KMS-11 (cell line): ENCODE data around the gene FOXP3.

Experiments
- H2AFZ ChIP-seq: fragments of 200-600 bp; sonication (generic); 2 replicates; pipeline ENCODE4 v1.6.1; 2016; ENCODE audit warnings: antibody characterized with exemption, mixed run types, low read depth
- H3K27ac ChIP-seq: fragments of 200-600 bp; sonication (generic); 2 replicates; pipeline ENCODE4 v1.6.1; 2016; ENCODE audit warnings: mild to moderate bottlenecking, mixed run types
- H3K27me3 ChIP-seq: fragments of 200-600 bp; sonication (generic); 2 replicates; pipeline ENCODE4 v1.6.1; 2017; ENCODE audit warnings: mild to moderate bottlenecking, low read depth, mixed run types, moderate library complexity; ENCODE audit not compliant: insufficient read depth
- H3K36me3 ChIP-seq: fragments of 200-600 bp; sonication (generic); 2 replicates; pipeline ENCODE4 v1.6.1; 2017; ENCODE audit warnings: mild to moderate bottlenecking, mixed run types; ENCODE audit not compliant: insufficient read depth
- H3K4me1 ChIP-seq: fragments of 200-600 bp; sonication (generic); 2 replicates; pipeline ENCODE4 v1.6.1; 2016; ENCODE audit warnings: mild to moderate bottlenecking, low read depth, mixed run types; ENCODE audit not compliant: poor library complexity, severe bottlenecking
- H3K4me2 ChIP-seq: fragments of 200-600 bp; sonication (generic); 2 replicates; pipeline ENCODE4 v1.7.0; 2016; ENCODE audit warnings: mild to moderate bottlenecking, mixed run types
- H3K4me3 ChIP-seq: fragments of 200-600 bp; sonication (generic); IDR thresholded peaks from 2 replicates; pipeline ENCODE4 v1.6.1; 2017; ENCODE audit warnings: low read depth, low read length, mixed read lengths; ENCODE audit not compliant: insufficient read depth
- H3K79me2 ChIP-seq: fragments of 200-600 bp; sonication (generic); 2 replicates; pipeline ENCODE4 v1.6.1; 2016; ENCODE audit warnings: low read depth, mixed run types; ENCODE audit not compliant: insufficient read depth
- H3K9ac ChIP-seq: fragments of 200-600 bp; sonication (generic); 2 replicates; pipeline ENCODE4 v1.6.1; 2016; ENCODE audit warnings: mild to moderate bottlenecking, mixed run types
- H4K20me1 ChIP-seq: fragments of 200-600 bp; sonication (generic); 2 replicates; pipeline ENCODE4 v1.6.1; 2016; ENCODE audit warnings: mild to moderate bottlenecking, mixed run types; ENCODE audit not compliant: insufficient read depth
- TF ChIP-seq, protein P1 (sequence below): fragments of 200-600 bp; sonication (generic); conservative IDR thresholded peaks from 2 replicates; pipeline ENCODE4 v1.6.1; 2017; ENCODE audit warnings: low read depth, mild to moderate bottlenecking, antibody characterized with exemption, low read length, moderate library complexity, mixed read lengths

FOXP3 gene

DNA sequence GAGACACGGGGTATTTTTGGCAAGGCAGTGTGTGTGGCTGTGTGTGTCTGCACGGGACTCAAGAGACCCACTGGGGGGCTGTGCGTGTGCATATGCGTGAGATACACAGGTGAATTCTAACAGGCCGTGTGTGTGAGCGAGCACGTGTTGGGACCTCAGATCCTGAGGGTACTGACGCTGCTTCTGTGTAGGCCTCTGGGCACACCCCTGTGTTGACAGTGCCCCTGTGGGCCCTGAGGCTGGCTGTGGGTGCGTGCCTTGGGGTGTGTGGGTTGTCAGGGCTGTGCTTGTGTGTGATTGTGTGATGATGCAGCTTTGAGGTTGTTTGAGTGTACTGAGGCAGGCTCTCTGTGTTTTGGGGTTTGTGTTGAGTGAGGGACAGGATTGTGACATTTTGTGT is 13.9 kb downstream of the FOXP3 start:
- Histone ChIP-seq H3K4me2 (no peak overlapping the region), H3K79me2 (no peaks in the 10 kb centered on the region), H3K27ac (no peak overlapping the region), H3K4me3 (no peak overlapping the region), H3K4me1 (no peaks in the 10 kb centered on the region), H3K36me3 (no peaks in the 10 kb centered on the region), H3K27me3 (no peaks in the 10 kb centered on the region), H3K9ac (no peak overlapping the region), H4K20me1 (no peaks in the 10 kb centered on the region), H2AFZ (no peak overlapping the region)
- TF ChIP-seq, protein P1, sequence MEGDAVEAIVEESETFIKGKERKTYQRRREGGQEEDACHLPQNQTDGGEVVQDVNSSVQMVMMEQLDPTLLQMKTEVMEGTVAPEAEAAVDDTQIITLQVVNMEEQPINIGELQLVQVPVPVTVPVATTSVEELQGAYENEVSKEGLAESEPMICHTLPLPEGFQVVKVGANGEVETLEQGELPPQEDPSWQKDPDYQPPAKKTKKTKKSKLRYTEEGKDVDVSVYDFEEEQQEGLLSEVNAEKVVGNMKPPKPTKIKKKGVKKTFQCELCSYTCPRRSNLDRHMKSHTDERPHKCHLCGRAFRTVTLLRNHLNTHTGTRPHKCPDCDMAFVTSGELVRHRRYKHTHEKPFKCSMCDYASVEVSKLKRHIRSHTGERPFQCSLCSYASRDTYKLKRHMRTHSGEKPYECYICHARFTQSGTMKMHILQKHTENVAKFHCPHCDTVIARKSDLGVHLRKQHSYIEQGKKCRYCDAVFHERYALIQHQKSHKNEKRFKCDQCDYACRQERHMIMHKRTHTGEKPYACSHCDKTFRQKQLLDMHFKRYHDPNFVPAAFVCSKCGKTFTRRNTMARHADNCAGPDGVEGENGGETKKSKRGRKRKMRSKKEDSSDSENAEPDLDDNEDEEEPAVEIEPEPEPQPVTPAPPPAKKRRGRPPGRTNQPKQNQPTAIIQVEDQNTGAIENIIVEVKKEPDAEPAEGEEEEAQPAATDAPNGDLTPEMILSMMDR: no peak

DNA sequence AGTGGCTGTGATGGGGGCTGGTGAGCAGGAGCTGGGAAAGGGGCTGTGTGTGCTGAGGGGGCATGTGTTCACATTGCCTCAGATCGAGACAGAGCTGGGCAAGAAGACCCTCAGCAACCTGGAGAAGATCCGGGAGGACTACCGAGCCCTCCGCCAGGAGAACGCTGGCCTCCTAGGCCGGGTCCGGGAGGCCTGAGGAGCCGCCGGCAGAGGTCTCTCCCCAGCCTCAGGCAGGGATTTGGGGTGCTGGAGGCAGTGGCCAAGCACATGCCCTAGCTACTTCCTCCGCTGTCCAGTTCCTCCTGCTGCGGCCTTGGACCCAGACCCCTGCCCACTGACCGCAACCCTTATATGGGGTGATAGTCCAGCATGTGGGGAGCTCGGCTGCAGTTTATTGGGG is 14.4 kb downstream of the FOXP3 start:
- Histone ChIP-seq H3K27ac (no peak overlapping the region), H3K4me3 (no peak overlapping the region), H4K20me1 (no peaks in the 10 kb centered on the region), H3K27me3 (no peaks in the 10 kb centered on the region), H3K4me1 (no peaks in the 10 kb centered on the region), H2AFZ (no peak overlapping the region), H3K36me3 (no peaks in the 10 kb centered on the region), H3K4me2 (no peak overlapping the region), H3K9ac (no peak overlapping the region), H3K79me2 (no peaks in the 10 kb centered on the region)
- TF ChIP-seq, protein P1: no peak

DNA sequence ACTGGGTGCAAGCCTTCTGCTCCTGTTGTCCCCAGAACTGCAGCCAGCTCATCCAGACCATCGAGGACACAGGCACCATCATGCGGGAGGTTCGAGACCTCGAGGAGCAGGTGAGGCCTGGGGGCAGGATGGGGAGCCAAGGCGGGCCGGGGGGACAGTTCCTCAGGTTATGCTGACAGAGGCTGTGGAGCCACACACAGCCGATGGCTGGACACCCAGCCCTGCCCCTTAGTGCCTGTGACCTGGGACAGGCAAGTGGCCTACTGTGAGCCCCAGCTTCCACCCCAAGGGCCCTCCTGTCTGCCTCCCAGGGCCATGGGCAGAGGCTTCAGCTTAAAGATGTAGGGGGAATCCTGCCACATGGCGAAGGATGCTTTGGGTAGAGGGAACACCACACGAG is 14.9 kb downstream of the FOXP3 start:
- H3K4me3 ChIP-seq: no peak overlapping the region
- no peak overlapping the region for H3K4me2 ChIP-seq
- no peak overlapping the region for H3K27ac ChIP-seq
- TF ChIP-seq, protein P1: no peak
- no peaks in the 10 kb centered on the region for H3K4me1 ChIP-seq
- H3K9ac ChIP-seq: no peak overlapping the region
- H3K27me3 ChIP-seq: no peaks in the 10 kb centered on the region
- H3K36me3 ChIP-seq: no peaks in the 10 kb centered on the region
- no peak overlapping the region for H2AFZ ChIP-seq
- H4K20me1 ChIP-seq: no peaks in the 10 kb centered on the region
- H3K79me2 ChIP-seq: no peaks in the 10 kb centered on the region

DNA sequence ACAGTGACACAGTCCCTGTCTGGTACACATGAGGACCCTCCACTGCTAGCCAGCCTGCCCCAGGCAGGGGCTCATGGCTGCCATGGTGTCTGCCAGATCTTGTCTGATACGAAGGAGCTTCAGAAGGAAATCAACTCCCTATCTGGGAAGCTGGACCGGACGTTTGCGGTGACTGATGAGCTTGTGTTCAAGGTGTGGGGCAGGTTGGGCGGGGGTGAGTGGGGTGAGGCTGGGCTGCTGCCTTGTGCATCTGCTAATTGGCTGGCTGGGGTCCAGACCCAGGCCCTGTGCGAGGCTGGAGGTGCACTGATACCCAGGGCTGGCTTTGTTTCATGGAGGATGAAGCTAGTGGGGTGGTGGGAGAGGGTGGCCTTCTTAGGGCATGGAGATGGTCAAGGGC is 15.4 kb downstream of the FOXP3 start:
- H3K4me3 ChIP-seq: no peak overlapping the region
- H3K36me3 ChIP-seq: no peaks in the 10 kb centered on the region
- H2AFZ ChIP-seq: no peak overlapping the region
- no peaks in the 10 kb centered on the region for H3K27me3 ChIP-seq
- H4K20me1 ChIP-seq: no peaks in the 10 kb centered on the region
- TF ChIP-seq, protein P1: no peak
- H3K4me1 ChIP-seq: no peaks in the 10 kb centered on the region
- H3K27ac ChIP-seq: no peak overlapping the region
- no peaks in the 10 kb centered on the region for H3K79me2 ChIP-seq
- H3K4me2 ChIP-seq: no peak overlapping the region
- H3K9ac ChIP-seq: no peak overlapping the region
